Endothelial cell of umbilical vein (primary cell): ENCODE results near the gene PDE4C. TPM values are rescaled to one million over a fixed set of nuclear protein-coding genes. Genes with fewer than 3 reads are reported as not detected.

Source experiments
- BruUV-seq: library from RNA; stranded (reverse); fragments of 400-500 nt; replicated peaks from 2 replicates; lab custom pipeline; 2021; lab: Mats Ljungman, UMichigan
- CTCF ChIA-PET: fragments of 300-600, 350-600 bp; sonication (Branson Sonifier 250); formaldehyde crosslinking; loops from one replicate; lab custom pipeline; 2021; ENCODE audit warnings: antibody characterized with exemption, inconsistent platforms; lab: Charles Lee
- POLR2A ChIA-PET: fragments of 300-600, 350-600 bp; sonication (Branson Sonifier 250); formaldehyde crosslinking; loops from one replicate; lab custom pipeline; 2021; ENCODE audit warnings: antibody characterized with exemption, inconsistent platforms; lab: Charles Lee
- DNase-seq: peaks from one replicate; pipeline ENCODE4 v3.0.0-alpha.2; 2011; ENCODE audit warnings: low read depth, low spot score
- FAIRE-seq: peaks from 2 replicates; lab custom pipeline; 2011; peaks lifted over from hg19 to GRCh38; lab: Jason Lieb, UNC
- H2AFZ ChIP-seq: 2 replicates; pipeline ENCODE4 v1.6.0; 2012; ENCODE audit warnings: low read depth, low read length, control low read depth, inconsistent platforms
- H3K27ac ChIP-seq: 2 replicates; pipeline ENCODE4 v1.5.1; 2011; ENCODE audit warnings: low read depth, mild to moderate bottlenecking, control low read depth, low read length, moderate library complexity; ENCODE audit not compliant: insufficient read depth
- H3K27me3 ChIP-seq, 2 experiments: 2 replicates each; pipeline versions ENCODE4 v1.6.0 to v1.6.1; 2011; ENCODE audit warnings: low read length in 2 of 2, mixed read lengths in 1 of 2; ENCODE audit not compliant: control insufficient read depth in 2 of 2, insufficient read depth in 2 of 2
- H3K36me3 ChIP-seq, 2 experiments: 2 replicates in 1 of 2; 3 replicates in 1 of 2; pipeline ENCODE4 v1.5.1; 2011; ENCODE audit warnings: low read length in 2 of 2, mild to moderate bottlenecking in 1 of 2, moderate library complexity in 1 of 2; ENCODE audit not compliant: control insufficient read depth in 2 of 2, insufficient read depth in 2 of 2; ENCODE audit errors: extremely low read depth in 1 of 2
- H3K4me1 ChIP-seq: 3 replicates; pipeline ENCODE4 v1.5.1; 2011; ENCODE audit warnings: mild to moderate bottlenecking, low read length; ENCODE audit not compliant: control insufficient read depth, insufficient read depth; ENCODE audit errors: extremely low read depth
- H3K4me2 ChIP-seq: 2 replicates; pipeline ENCODE4 v1.6.1; 2011; ENCODE audit warnings: low read length, control low read depth, mixed read lengths; ENCODE audit not compliant: insufficient read depth
- H3K4me3 ChIP-seq, 3 experiments: fragments of 200-600 bp in 1 of 3; sonication (generic), shearing (Covaris generic) in 1 of 3; replicated peaks in 1 of 3; 2 replicates each; pipeline ENCODE4 v1.5.1; 2011 to 2016; ENCODE audit warnings: control low read depth in 3 of 3, low read length in 3 of 3, mild to moderate bottlenecking in 2 of 3, inconsistent platforms in 1 of 3, low read depth in 1 of 3, moderate library complexity in 1 of 3; ENCODE audit not compliant: insufficient read depth in 1 of 3
- H3K79me2 ChIP-seq: 2 replicates; pipeline ENCODE4 v1.6.0; 2012; ENCODE audit warnings: low read length, inconsistent platforms; ENCODE audit not compliant: control insufficient read depth, insufficient read depth
- H3K9ac ChIP-seq: replicated peaks from 2 replicates; pipeline ENCODE3; 2011; ENCODE audit warnings: low read length, control low read depth; ENCODE audit not compliant: insufficient read depth; ENCODE audit errors: extremely low read depth
- H3K9me1 ChIP-seq: replicated peaks from 3 replicates; pipeline ENCODE4 v1.6.0; 2011; ENCODE audit warnings: mild to moderate bottlenecking, low read length; ENCODE audit not compliant: control insufficient read depth, insufficient read depth; ENCODE audit errors: extremely low read depth
- H3K9me3 ChIP-seq: replicated peaks from 2 replicates; pipeline ENCODE4 v1.5.1; 2012; ENCODE audit warnings: low read length, inconsistent platforms; ENCODE audit not compliant: control insufficient read depth, insufficient read depth
- H4K20me1 ChIP-seq: replicated peaks from 2 replicates; pipeline ENCODE3; 2011; ENCODE audit warnings: mild to moderate bottlenecking, low read length; ENCODE audit not compliant: control insufficient read depth, insufficient read depth; ENCODE audit errors: extremely low read depth
- EZH2 ChIP-seq: IDR thresholded peaks from 2 replicates; pipeline ENCODE4 v1.6.1; 2012; ENCODE audit warnings: borderline replicate concordance, low read depth, mild to moderate bottlenecking, moderate library complexity, low read length, inconsistent platforms; ENCODE audit not compliant: severe bottlenecking
- FOS ChIP-seq: IDR thresholded peaks from 2 replicates; pipeline ENCODE4 v1.6.1; 2011; ENCODE audit warnings: mild to moderate bottlenecking, low read length, moderate library complexity, borderline replicate concordance; ENCODE audit not compliant: insufficient read depth
- GATA2 ChIP-seq: IDR thresholded peaks from 2 replicates; pipeline ENCODE4 v1.7.0; 2011; ENCODE audit warnings: low read depth, mild to moderate bottlenecking, moderate library complexity, mixed read lengths, low read length; ENCODE audit not compliant: insufficient read length, insufficient read depth
- JUN ChIP-seq: IDR thresholded peaks from 2 replicates; pipeline ENCODE4 v1.6.1; 2011; ENCODE audit warnings: borderline replicate concordance, low read depth; ENCODE audit not compliant: insufficient read length, insufficient read depth
- MYC ChIP-seq: IDR thresholded peaks from one replicate; pipeline ENCODE4 v1.6.1; 2011; ENCODE audit warnings: mild to moderate bottlenecking, low read depth, low read length
- POLR2A ChIP-seq: IDR thresholded peaks from 2 replicates; pipeline ENCODE4 v1.6.1; 2012; ENCODE audit warnings: low read depth, mild to moderate bottlenecking, control low read depth, low read length
- POLR2AphosphoS5 ChIP-seq: IDR thresholded peaks from 2 replicates; pipeline ENCODE4 v1.6.1; 2012; ENCODE audit warnings: low read depth, mild to moderate bottlenecking, control low read depth, low read length, moderate library complexity; ENCODE audit not compliant: insufficient read depth
- dilution Hi-C: fragments of 300-500 bp; cut with MboI; formaldehyde crosslinking; loops from one replicate; pipeline ENCODE4 v1.15.0; 2019; ENCODE audit warnings: low sequenced_read_pairs; ENCODE audit not compliant: extremely low pct_ligation_motif_present
- intact Hi-C: fragments of 100-400 bp; cut with micrococcal nuclease; formaldehyde crosslinking; loops from one replicate; pipeline ENCODE4 v1.10.0; 2022
- polyA plus RNA-seq, 4 experiments: library from polyadenylated mRNA; depleted of rRNA in 3 of 4; stranded (reverse) in 3 of 4; unstranded in 1 of 4; fragments of >200 nt; gene quantifications; 2 replicates each; pipeline versions ENCODE4 v1.2.1 to v1.2.3, GENCODE V29; 2011 to 2012; ENCODE audit warnings: missing spikeins in 1 of 4
- total RNA-seq: library from RNA; stranded (reverse); gene quantifications from 2 replicates; pipeline ENCODE4 v1.2.3, GENCODE V29; 2021
- TF ChIP-seq, protein P1 (sequence below): IDR thresholded peaks from 2 replicates; pipeline ENCODE4 v1.6.1; 2011; ENCODE audit not compliant: insufficient read depth, insufficient read length
- TF ChIP-seq, protein P2 (sequence below), 2 donors: IDR thresholded peaks; 1 replicate in 1 of 2; 2 replicates in 1 of 2; pipeline ENCODE4 v1.5.1; 2011; ENCODE audit warnings: low read length in 2 of 2, mild to moderate bottlenecking in 2 of 2, moderate library complexity in 2 of 2, control low read depth in 1 of 2, inconsistent platforms in 1 of 2, low read depth in 1 of 2; ENCODE audit not compliant: insufficient read depth in 1 of 2; ENCODE audit errors: extremely low read depth in 1 of 2

The PDE4C gene
- total and polyA plus RNA-seq, 2 donors (not counting 3 experiments of a cell fraction or from before 2014, with no cell fraction given), result 0.29 to 0.97 TPM

DNA sequence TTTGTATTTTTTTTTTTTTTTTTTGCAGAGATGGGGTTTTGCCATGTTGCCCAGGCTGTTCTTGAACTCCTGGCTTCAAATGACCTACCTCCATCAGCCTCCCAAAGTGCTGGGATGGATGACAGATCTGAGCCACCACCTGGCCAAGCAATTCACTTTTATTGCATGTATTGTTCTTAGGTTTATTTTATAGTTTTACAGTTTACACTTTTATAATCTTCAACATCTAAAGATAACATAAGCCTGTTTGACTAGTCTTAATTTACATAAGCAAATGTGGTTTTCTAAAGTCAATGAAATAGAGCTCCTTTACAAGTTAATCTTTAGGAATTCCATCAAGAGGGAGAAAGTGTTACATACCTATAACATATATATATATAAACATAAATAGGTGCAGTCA lies 42.7 kb downstream of the PDE4C start:
- ChIA-PET POLR2A (no interaction called here), CTCF (interaction anchor here (0.6 to 2.7 kb wide), 6 partner anchors 15 to 145 kb away, joined by 3 to 12 read pairs (median 4); no protein-coding TSS in a partner anchor)
- Histone ChIP-seq H2AFZ (no peak overlapping the region), H3K4me3 (no peak overlapping the region), H3K27ac (no peak overlapping the region), H3K79me2 (no peaks in the 10 kb centered on the region), H4K20me1 (no peaks in the 10 kb centered on the region), H3K9me3 (no peaks in the 10 kb centered on the region), H3K4me2 (no peak overlapping the region), H3K9me1 (no peaks in the 10 kb centered on the region), H3K27me3 (no peaks in the 10 kb centered on the region), H3K36me3 (no peaks in the 10 kb centered on the region), H3K9ac (no peak overlapping the region), H3K4me1 (no peaks in the 10 kb centered on the region)
- no TSS peak for BruUV-seq
- FAIRE-seq, result no peak
- TF ChIP-seq EZH2 (no peak), FOS (no peak), GATA2 (no peak), JUN (no peak), POLR2AphosphoS5 (no peak), MYC (no peak), POLR2A (no peak)
- TF ChIP-seq, protein P1, sequence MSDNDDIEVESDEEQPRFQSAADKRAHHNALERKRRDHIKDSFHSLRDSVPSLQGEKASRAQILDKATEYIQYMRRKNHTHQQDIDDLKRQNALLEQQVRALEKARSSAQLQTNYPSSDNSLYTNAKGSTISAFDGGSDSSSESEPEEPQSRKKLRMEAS, result no peak
- TF ChIP-seq, protein P2, sequence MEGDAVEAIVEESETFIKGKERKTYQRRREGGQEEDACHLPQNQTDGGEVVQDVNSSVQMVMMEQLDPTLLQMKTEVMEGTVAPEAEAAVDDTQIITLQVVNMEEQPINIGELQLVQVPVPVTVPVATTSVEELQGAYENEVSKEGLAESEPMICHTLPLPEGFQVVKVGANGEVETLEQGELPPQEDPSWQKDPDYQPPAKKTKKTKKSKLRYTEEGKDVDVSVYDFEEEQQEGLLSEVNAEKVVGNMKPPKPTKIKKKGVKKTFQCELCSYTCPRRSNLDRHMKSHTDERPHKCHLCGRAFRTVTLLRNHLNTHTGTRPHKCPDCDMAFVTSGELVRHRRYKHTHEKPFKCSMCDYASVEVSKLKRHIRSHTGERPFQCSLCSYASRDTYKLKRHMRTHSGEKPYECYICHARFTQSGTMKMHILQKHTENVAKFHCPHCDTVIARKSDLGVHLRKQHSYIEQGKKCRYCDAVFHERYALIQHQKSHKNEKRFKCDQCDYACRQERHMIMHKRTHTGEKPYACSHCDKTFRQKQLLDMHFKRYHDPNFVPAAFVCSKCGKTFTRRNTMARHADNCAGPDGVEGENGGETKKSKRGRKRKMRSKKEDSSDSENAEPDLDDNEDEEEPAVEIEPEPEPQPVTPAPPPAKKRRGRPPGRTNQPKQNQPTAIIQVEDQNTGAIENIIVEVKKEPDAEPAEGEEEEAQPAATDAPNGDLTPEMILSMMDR (IDR thresholded peaks at IDR 0.05; ENCODE audit: extremely low read depth in 1 of 2, insufficient read depth in 1 of 2, low read depth in 1 of 2, low read length in 2 of 2), result no peak
- dilution Hi-C loops (no loop called here), intact Hi-C loops (no loop called here)
- no peak for DNase-seq
